Endodermal cell (in vitro differentiated cells): ENCODE data around the gene RETN. TPM values are rescaled to one million over a fixed set of nuclear protein-coding genes. Genes with fewer than 3 reads are reported as not detected.

Source experiments
- DNase-seq: peaks from one replicate; pipeline ENCODE4 v3.0.0-alpha.2; 2017
- H3K27ac ChIP-seq: 2 replicates; pipeline ENCODE4 v1.5.1; 2013; ENCODE audit warnings: mild to moderate bottlenecking, low read depth, low read length, moderate library complexity
- H3K27me3 ChIP-seq: 2 replicates; pipeline ENCODE4 v1.6.1; 2013; ENCODE audit warnings: mild to moderate bottlenecking, low read length, moderate library complexity; ENCODE audit not compliant: insufficient read depth, control insufficient read depth, poor library complexity, severe bottlenecking
- H3K36me3 ChIP-seq: 2 replicates; pipeline ENCODE4 v1.7.0; 2013; ENCODE audit warnings: mild to moderate bottlenecking, low read length, moderate library complexity; ENCODE audit not compliant: control insufficient read depth, insufficient read depth
- H3K4me1 ChIP-seq: one replicate; pipeline ENCODE4 v1.7.0; 2013; ENCODE audit warnings: low read length; ENCODE audit not compliant: control insufficient read depth, insufficient read depth
- H3K4me3 ChIP-seq: 2 replicates; pipeline ENCODE4 v1.5.1; 2013; ENCODE audit warnings: mild to moderate bottlenecking, low read length, moderate library complexity
- H3K9ac ChIP-seq: 2 replicates; pipeline ENCODE4 v1.6.1; 2013; ENCODE audit warnings: mild to moderate bottlenecking, low read length, moderate library complexity; ENCODE audit not compliant: poor library complexity, severe bottlenecking; ENCODE audit errors: extremely low read depth
- H3K9me3 ChIP-seq: 2 replicates; pipeline ENCODE4 v1.6.1; 2013; ENCODE audit warnings: mild to moderate bottlenecking, low read length, moderate library complexity; ENCODE audit not compliant: control insufficient read depth
- H3K27ac Mint-ChIP-seq: 2 replicates; pipeline ENCODE4 v1.8.0; 2020; ENCODE audit warnings: mixed read lengths
- H3K27me3 Mint-ChIP-seq: 2 replicates; pipeline ENCODE4 v1.8.0; 2021; ENCODE audit warnings: mild to moderate bottlenecking, mixed read lengths; ENCODE audit not compliant: insufficient read depth
- H3K36me3 Mint-ChIP-seq: 2 replicates; pipeline ENCODE4 v1.8.0; 2020; ENCODE audit warnings: low read depth, mixed read lengths
- H3K4me1 Mint-ChIP-seq: 2 replicates; pipeline ENCODE4 v1.8.0; 2020; ENCODE audit warnings: mixed read lengths
- H3K4me3 Mint-ChIP-seq: 2 replicates; pipeline ENCODE4 v1.8.0; 2020; ENCODE audit warnings: mild to moderate bottlenecking, moderate library complexity, mixed read lengths
- H3K9me3 Mint-ChIP-seq: 2 replicates; pipeline ENCODE4 v1.8.0; 2020; ENCODE audit warnings: mild to moderate bottlenecking, mixed read lengths
- WGBS, 2 experiments: methylation state at CpG; one replicate each; pipeline versions ENCODE4 v1.1.5 to v1.1.7; 2013; ENCODE audit warnings: missing lambda C conversion rate in 2 of 2, mixed read lengths in 1 of 2; ENCODE audit not compliant: insufficient coverage in 1 of 2, insufficient read length in 1 of 2; 5-methylcytosine and 5-hydroxymethylcytosine counted together
- total RNA-seq, 2 donors: library from RNA; stranded (reverse); fragmentation: NEBNext Ultra II Directional in 1 of 2; extraction: Animal tissue kit (Norgen Biotek cat#: 25700) in 1 of 2; gene quantifications; 2 replicates in 1 of 2; 3 replicates in 1 of 2; pipeline ENCODE4 v1.2.1, GENCODE V29; 2021
- TF ChIP-seq, protein P1 (sequence below): fragments of 200-600 bp; sonication (generic); conservative IDR thresholded peaks from 2 replicates; pipeline ENCODE4 v1.5.0; 2021; ENCODE audit warnings: antibody characterized with exemption, mild to moderate bottlenecking

RETN gene
- total RNA-seq, 2 donors from 2014 or later, result not detected

GRCh38 chr19:7691497-7691896, 22.6 kb downstream of the RETN start:
- TF ChIP-seq, protein P1, sequence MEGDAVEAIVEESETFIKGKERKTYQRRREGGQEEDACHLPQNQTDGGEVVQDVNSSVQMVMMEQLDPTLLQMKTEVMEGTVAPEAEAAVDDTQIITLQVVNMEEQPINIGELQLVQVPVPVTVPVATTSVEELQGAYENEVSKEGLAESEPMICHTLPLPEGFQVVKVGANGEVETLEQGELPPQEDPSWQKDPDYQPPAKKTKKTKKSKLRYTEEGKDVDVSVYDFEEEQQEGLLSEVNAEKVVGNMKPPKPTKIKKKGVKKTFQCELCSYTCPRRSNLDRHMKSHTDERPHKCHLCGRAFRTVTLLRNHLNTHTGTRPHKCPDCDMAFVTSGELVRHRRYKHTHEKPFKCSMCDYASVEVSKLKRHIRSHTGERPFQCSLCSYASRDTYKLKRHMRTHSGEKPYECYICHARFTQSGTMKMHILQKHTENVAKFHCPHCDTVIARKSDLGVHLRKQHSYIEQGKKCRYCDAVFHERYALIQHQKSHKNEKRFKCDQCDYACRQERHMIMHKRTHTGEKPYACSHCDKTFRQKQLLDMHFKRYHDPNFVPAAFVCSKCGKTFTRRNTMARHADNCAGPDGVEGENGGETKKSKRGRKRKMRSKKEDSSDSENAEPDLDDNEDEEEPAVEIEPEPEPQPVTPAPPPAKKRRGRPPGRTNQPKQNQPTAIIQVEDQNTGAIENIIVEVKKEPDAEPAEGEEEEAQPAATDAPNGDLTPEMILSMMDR, result no peak

GRCh38 chr19:7692417-7693088, 23.7 kb downstream of the RETN start:
- Histone ChIP-seq H3K4me3 (no peak overlapping the region), H3K9ac (no peak overlapping the region), H3K36me3 (no peaks in the 10 kb centered on the region), H3K27me3 (peaks cover 5% of the 10 kb centered on the region), H3K27ac (no peak overlapping the region), H3K9me3 (no peaks in the 10 kb centered on the region), H3K4me1 (no peaks in the 10 kb centered on the region)
- WGBS, 2 experiments, result 49 to 53% methylated on average over 8 to 13 of the region's 13 CpGs
- no peaks in the 10 kb centered on the region for H3K4me1 Mint-ChIP-seq
- H3K36me3 Mint-ChIP-seq, result no peaks in the 10 kb centered on the region
- H3K4me3 Mint-ChIP-seq, result no peak overlapping the region
- DNase-seq, result no peak
- TF ChIP-seq, protein P1, result no peak
- no peaks in the 10 kb centered on the region for H3K9me3 Mint-ChIP-seq
- H3K27me3 Mint-ChIP-seq, result peaks cover 19% of the 10 kb centered on the region
- no peak overlapping the region for H3K27ac Mint-ChIP-seq

More at GRCh38 chr19:7691497-7691896, 22.6 kb downstream of the RETN start:
- Histone ChIP-seq H3K27ac (no peak overlapping the region), H3K4me3 (no peak overlapping the region), H3K9me3 (no peaks in the 10 kb centered on the region), H3K27me3 (peaks cover 5% of the 10 kb centered on the region), H3K4me1 (no peaks in the 10 kb centered on the region), H3K9ac (no peak overlapping the region), H3K36me3 (no peaks in the 10 kb centered on the region)
- Mint-ChIP-seq H3K4me3 (no peak overlapping the region), H3K27ac (no peak overlapping the region), H3K27me3 (peaks cover 14% of the 10 kb centered on the region), H3K4me1 (no peaks in the 10 kb centered on the region), H3K36me3 (no peaks in the 10 kb centered on the region), H3K9me3 (no peaks in the 10 kb centered on the region)
- DNase-seq, result no peak

DNA sequence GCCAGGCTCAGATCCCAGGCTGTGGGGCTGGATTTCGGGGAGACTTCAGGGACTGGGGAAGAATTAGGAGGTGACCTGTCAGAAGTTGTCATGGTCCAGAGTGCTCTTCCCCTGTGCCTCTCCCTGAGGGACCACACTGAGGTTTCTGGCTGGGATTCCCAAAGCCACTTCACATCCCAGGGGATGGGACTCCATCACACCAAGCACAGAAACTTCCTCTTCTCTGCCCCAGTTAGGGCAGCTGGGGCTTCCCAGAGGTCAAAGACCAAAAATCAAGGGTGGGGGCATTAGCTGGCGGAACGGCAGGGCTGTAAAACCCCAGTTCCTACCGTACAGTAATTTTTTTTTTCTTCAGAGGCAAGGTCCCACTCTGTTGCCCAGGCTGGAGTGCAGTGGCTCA, 25.6 kb downstream of the RETN start:
- Mint-ChIP-seq H3K4me1 (no peaks in the 10 kb centered on the region), H3K36me3 (no peaks in the 10 kb centered on the region), H3K9me3 (no peaks in the 10 kb centered on the region), H3K27me3 (peaks cover 24% of the 10 kb centered on the region), H3K27ac (no peak overlapping the region), H3K4me3 (no peak overlapping the region)
- Histone ChIP-seq H3K27ac (no peak overlapping the region), H3K36me3 (no peaks in the 10 kb centered on the region), H3K9ac (no peak overlapping the region), H3K9me3 (no peaks in the 10 kb centered on the region), H3K4me1 (no peaks in the 10 kb centered on the region), H3K4me3 (no peak overlapping the region), H3K27me3 (peaks cover 14% of the 10 kb centered on the region)
- no peak for DNase-seq
- TF ChIP-seq, protein P1, result no peak
- 78 to 88% methylated on average over 3 of the region's 4 CpGs for WGBS, 2 experiments
